Stimulated activated naive CD8-positive, alpha-beta T cell treated with anti-CD3 and anti-CD28 coated beads, Interleukin-15, amount 100 ng/mL, for 72 hours (primary cell): ENCODE measurements around the gene AUP1.
"Not testable (repeated sequence)": the region's sequence is repeated elsewhere in the genome, so short reads cannot be mapped to it uniquely, and the experiment has no call there.

Experiments used
- ATAC-seq: fragments of 150-1000 bp; cut with Tn5 transposase; 2 replicates; pipeline ENCODE4 v1.10.0; 2021; ENCODE audit warnings: mild to moderate bottlenecking, moderate library complexity
- DNase-seq, 2 donors: peaks; one replicate each; pipeline ENCODE4 v3.0.0; 2021 to 2022
- H3K27ac Mint-ChIP-seq, 2 donors: one replicate each; pipeline ENCODE4 v1.8.0; 2022; ENCODE audit warnings: mild to moderate bottlenecking in 2 of 2, mixed read lengths in 2 of 2, moderate library complexity in 2 of 2
- H3K27me3 Mint-ChIP-seq: one replicate; pipeline ENCODE4 v1.8.0; 2022; ENCODE audit warnings: mixed read lengths
- H3K4me1 Mint-ChIP-seq: one replicate; pipeline ENCODE4 v1.8.0; 2022; ENCODE audit warnings: mild to moderate bottlenecking, mixed read lengths
- H3K4me3 Mint-ChIP-seq, 2 donors: one replicate each; pipeline ENCODE4 v1.8.0; 2022; ENCODE audit warnings: mild to moderate bottlenecking in 2 of 2, mixed read lengths in 2 of 2, moderate library complexity in 1 of 2
- H3K9me3 Mint-ChIP-seq, 2 donors: one replicate each; pipeline ENCODE4 v1.8.0; 2022; ENCODE audit warnings: mixed read lengths in 2 of 2

Gene AUP1

DNA sequence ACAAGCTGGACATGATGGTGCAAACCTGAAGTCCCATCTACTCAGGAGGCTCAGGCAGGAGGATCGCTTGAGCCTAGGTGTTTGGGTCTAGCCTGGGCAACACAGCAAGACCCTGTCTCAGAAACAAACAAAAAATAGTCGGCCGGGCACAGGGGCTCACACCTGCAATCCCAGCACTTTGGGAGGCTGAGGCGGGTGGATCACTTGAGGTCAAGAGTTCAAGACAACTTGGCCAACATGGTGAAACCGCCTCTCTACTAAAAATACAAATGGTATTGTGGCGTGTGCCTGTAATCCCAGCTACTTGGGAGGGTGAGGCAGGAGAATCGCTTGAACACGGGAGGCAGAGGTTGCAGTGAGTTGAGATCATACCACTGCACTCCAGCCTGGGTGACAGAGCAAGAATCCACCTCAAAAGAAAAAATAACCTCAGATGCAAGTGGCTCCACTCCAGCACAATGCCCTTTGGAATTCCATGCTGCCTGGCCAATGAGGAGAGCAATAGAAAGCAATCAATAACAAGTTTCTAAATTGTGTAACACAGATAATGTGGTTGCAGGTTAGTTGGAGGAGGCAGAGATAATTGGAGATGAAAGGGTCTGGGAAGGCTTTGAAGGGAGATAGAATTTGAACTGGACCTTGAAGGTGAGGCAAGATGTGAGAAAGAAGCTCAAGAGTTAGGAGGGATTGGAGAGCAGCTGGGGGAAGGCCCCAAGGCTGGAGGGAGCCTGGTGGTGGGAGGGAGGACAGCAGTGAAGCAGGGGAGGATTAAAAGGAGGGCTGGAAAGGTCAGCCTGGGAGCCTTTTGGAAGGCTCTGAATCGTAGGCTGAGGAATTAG lies 40.6 kb downstream of the AUP1 start:
- Mint-ChIP-seq H3K4me1 (peaks cover 11% of the 10 kb centered on the region), H3K4me3 (no peak overlapping the region), H3K27me3 (no peaks in the 10 kb centered on the region), H3K9me3 (no peaks in the 10 kb centered on the region), H3K27ac (peak overlapping the region in 1 of 2 donors; percentile 1)
- ATAC-seq (no peak), DNase-seq (no peak)

DNA sequence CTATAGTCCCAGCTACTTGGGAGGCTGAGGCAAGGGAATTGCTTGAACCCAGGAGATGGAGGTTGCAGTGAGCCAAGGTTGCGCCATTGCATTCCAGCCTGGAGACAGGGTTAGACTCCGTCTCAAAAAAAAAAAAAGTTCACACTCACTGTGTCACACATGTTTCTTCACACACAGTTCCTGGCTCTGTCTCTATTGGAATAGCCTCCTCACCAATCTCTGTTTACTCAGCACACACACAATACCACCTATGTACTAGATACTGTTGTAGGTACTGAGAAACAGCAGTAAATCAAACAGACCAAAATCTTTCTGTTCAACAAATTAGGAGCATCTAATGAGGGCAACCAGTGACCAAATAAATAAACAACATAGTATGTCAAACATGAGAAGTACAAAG lies 43.4 kb downstream of the AUP1 start:
- Mint-ChIP-seq H3K9me3 (no peaks in the 10 kb centered on the region), H3K27ac (peak overlapping the region in 1 of 2 donors; percentile 43), H3K4me1 (peaks cover 30% of the 10 kb centered on the region), H3K4me3 (no peak overlapping the region), H3K27me3 (no peaks in the 10 kb centered on the region)
- ATAC-seq, result no peak
- no peak for DNase-seq

DNA sequence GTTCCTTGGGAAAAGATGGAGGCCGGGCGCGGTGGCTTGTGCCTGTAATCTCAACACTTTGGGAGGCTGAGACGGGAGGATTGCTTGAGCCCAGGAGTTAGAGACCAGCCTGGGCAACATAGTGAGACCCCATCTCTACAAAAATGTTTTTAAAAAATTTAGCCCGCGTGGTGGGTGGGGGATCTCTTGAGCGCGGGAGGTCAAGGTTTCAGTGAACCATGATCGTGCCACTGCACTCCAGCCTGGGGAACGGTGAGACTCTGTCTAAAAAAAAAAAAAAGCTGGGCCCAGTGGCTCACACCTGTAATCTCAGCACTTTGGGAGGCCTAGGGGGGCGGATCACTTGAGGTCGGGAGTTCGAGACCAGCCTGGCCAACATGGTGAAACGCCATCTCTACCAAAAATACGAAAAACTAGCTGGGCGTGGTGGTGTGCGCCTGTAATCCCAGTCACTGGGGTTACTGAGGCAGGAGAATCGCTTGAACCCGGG lies 45.8 kb downstream of the AUP1 start:
- H3K4me3 Mint-ChIP-seq, result peak overlapping the region; percentile 94 to 98
- not testable (repeated sequence) for H3K27me3 Mint-ChIP-seq, H3K9me3 Mint-ChIP-seq, DNase-seq, ATAC-seq
- H3K4me1 Mint-ChIP-seq, result peaks cover 48% of the 10 kb centered on the region
- peak overlapping the region; percentile 99 for H3K27ac Mint-ChIP-seq

DNA sequence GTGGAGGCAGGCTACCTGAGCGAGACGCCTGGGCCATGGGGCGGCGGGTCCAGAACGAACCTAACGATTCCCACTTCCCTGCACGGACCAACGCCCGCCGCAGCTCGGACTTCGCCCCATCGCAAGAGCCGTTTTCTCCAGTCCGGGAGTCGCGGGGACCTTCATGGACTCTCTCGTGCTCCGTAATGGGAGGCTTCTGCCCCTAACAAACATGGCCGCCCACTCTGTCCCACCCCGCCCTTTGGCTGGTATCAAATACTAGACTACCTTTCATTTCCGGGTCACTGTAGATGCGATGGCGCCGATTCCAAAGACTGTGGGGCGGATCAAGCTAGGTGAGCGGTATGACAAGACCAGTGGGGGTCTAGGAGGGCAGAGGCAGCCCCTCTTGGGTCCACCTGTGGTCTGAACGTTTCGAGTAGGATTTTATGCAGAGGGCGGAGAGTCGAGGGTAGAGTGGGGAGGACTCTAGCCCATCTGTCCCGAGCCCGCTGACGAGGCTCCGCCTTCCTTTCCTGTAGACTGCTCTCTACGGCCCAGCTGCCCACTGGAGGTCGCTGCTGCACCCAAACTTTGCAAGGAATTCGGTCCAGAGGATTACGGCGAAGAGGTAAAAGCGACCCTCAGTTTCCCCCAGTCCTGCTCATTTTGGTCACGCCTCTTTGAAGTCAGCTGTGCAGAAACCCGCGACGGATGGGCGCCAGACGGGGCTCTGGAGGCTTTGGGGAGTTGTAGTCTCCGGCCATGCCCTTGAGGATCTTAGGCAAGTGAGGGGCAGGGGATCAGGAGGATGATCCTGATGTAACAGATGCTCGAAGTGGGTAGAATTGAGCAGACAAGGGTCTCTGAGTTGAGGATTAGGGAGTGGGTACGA lies 46.5 kb downstream of the AUP1 start, which contains the start of the genes CCDC142 and TTC31:
Gene CCDC142, minus strand, starts transcription at position 198 of the 874 bp plus-strand sequence. Its CDS starts 161 bp downstream, at position 37.
Gene TTC31, plus strand, starts transcription at position 281 of the 874 bp plus-strand sequence. Its CDS starts 15 bp downstream, at position 296.
- no peaks in the 10 kb centered on the region for H3K9me3 Mint-ChIP-seq

DNA sequence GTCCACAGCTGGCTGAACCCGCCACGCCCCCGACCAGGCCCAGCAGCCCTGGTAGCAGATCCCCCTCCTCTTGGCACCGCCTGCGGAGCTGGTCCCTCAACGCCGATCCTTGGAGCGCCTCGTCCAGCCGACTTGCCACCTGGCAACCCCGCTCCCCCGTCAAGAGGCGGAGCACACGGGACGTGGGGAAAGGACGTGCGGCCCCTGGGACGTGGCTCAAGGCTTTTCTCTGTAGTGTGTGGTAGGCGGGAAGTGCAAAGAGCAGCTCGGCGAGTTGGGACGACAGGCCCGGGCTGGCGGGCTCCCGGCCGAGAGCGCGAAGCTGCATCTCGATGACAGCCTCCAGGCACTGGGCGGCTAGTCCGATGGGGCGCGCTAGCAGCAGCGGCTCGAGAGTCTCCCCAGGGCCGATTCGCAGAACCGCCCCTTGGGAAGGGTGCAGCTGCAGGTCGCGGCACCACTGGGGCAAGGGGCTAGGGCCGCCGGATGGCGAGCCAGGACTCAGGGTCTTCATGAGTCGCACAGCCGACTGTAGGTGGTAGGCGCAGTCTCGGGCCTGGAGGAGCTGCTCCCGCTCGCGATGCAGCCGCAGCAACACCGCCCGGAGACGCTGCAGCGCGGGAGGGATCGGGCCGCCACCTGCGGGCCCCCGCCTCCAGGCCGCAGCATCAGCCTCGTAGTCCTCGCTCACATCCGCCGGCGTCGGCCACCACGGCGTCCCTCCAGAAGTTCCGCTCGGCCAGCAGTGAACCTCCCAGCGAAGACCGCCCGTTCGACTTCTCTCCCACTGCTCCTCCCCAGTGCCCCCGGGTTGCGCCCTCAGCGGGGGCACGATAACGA lies 47.3 kb downstream of the AUP1 start:
- DNase-seq, result peak; percentile 70
- Mint-ChIP-seq H3K4me3 (peak overlapping the region; percentile 94 to 98), H3K27ac (peak overlapping the region; percentile 99), H3K9me3 (no peaks in the 10 kb centered on the region), H3K4me1 (peaks cover 54% of the 10 kb centered on the region), H3K27me3 (no peaks in the 10 kb centered on the region)
- ATAC-seq, result peak; percentile 67

More for the DNA sequence above, 46.5 kb downstream of the AUP1 start, which contains the start of the genes CCDC142 and TTC31:
- H3K27me3 Mint-ChIP-seq, result no peaks in the 10 kb centered on the region
- H3K4me3 Mint-ChIP-seq, result peak within 1 kb of the TSS; percentile 94 to 98
- DNase-seq (peak; percentile 90 to 94), ATAC-seq (peak; percentile 95)
- H3K4me1 Mint-ChIP-seq, result peaks cover 48% of the 10 kb centered on the region
- H3K27ac Mint-ChIP-seq, result peak within 1 kb of the TSS; percentile 99

DNA sequence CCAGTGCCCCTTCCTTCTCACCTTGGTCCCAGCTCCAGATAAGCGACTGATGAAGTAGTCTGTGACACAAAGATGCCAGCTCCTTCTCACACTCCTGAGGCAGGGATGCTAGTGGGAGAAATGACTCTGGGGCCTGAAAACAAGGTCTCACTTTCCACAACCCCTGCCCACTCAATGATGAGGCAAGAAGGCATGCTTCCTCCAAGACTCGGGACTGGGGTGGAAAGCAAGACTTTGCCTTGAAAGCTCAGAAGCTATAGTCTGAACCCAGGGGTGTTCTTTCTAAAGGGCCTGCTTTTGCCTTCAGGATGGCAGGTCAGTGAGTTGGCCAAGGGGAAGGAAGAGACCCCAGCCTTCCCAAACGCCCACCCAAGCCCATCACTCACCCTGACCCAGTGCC lies 48.1 kb downstream of the AUP1 start:
- no peak for DNase-seq
- peaks cover 49% of the 10 kb centered on the region for H3K4me1 Mint-ChIP-seq

More for the DNA sequence above, 48.1 kb downstream of the AUP1 start:
- no peak for ATAC-seq
- Mint-ChIP-seq H3K4me3 (peak overlapping the region; percentile 94 to 98), H3K27me3 (no peaks in the 10 kb centered on the region), H3K27ac (no peak overlapping the region), H3K9me3 (no peaks in the 10 kb centered on the region)
